Osteoblast (primary cell): Measurements from ENCODE around the gene ZNF384. TPM values are rescaled to one million over a fixed set of nuclear protein-coding genes. Genes with fewer than 3 reads are reported as not detected.

Source experiments
- DNase-seq: peaks from one replicate; pipeline ENCODE4 v3.0.0; 2011; ENCODE audit warnings: low spot score, mixed read lengths; ENCODE audit not compliant: insufficient read length; ENCODE audit errors: missing footprints
- H2AFZ ChIP-seq: 2 replicates; pipeline ENCODE4 v1.6.0; 2011; ENCODE audit warnings: mild to moderate bottlenecking, low read length
- H3K27ac ChIP-seq: 2 replicates; pipeline ENCODE4 v1.5.1; 2011; ENCODE audit warnings: mild to moderate bottlenecking, low read depth, low read length, moderate library complexity
- H3K27me3 ChIP-seq: 2 replicates; pipeline ENCODE4 v1.6.0; 2012; ENCODE audit warnings: mild to moderate bottlenecking, control low read depth, inconsistent platforms, low read length, moderate library complexity; ENCODE audit not compliant: insufficient read depth
- H3K36me3 ChIP-seq: 2 replicates; pipeline ENCODE4 v1.5.1; 2011; ENCODE audit warnings: mild to moderate bottlenecking, low read length, control low read depth, moderate library complexity; ENCODE audit not compliant: insufficient read depth
- H3K4me1 ChIP-seq: 2 replicates; pipeline ENCODE4 v1.5.1; 2011; ENCODE audit warnings: mild to moderate bottlenecking, low read length, control low read depth, moderate library complexity; ENCODE audit not compliant: insufficient read depth
- H3K4me2 ChIP-seq: 2 replicates; pipeline ENCODE4 v1.6.0; 2011; ENCODE audit warnings: mild to moderate bottlenecking, low read length; ENCODE audit not compliant: insufficient read depth
- H3K4me3 ChIP-seq: fragments of 200-600 bp; sonication (generic); 3 replicates; pipeline ENCODE4 v1.5.1; 2012; ENCODE audit warnings: mild to moderate bottlenecking, low read length, inconsistent platforms; ENCODE audit not compliant: insufficient read depth
- H3K79me2 ChIP-seq: 2 replicates; pipeline ENCODE4 v1.6.0; 2012; ENCODE audit warnings: mild to moderate bottlenecking, low read length, control low read depth, inconsistent platforms; ENCODE audit not compliant: insufficient read depth
- H3K9me3 ChIP-seq: 2 replicates; pipeline ENCODE4 v1.5.1; 2011; ENCODE audit warnings: low read depth, low read length, control low read depth
- H4K20me1 ChIP-seq: 2 replicates; pipeline ENCODE4 v1.6.0; 2012; ENCODE audit warnings: mild to moderate bottlenecking, low read length, control low read depth; ENCODE audit not compliant: insufficient read depth
- total RNA-seq: library from RNA; depleted of rRNA; stranded (reverse); fragments of >200 nt; gene quantifications from 2 replicates; pipeline ENCODE4 v1.2.3, GENCODE V29; 2012
- TF ChIP-seq, protein P1 (sequence below): IDR thresholded peaks from 2 replicates; pipeline ENCODE4 v1.5.1; 2011; ENCODE audit warnings: mild to moderate bottlenecking, low read depth, low read length, moderate library complexity; ENCODE audit errors: extremely low read depth

Gene ZNF384
- total RNA-seq, 1 donor, result 19.9 TPM

DNA sequence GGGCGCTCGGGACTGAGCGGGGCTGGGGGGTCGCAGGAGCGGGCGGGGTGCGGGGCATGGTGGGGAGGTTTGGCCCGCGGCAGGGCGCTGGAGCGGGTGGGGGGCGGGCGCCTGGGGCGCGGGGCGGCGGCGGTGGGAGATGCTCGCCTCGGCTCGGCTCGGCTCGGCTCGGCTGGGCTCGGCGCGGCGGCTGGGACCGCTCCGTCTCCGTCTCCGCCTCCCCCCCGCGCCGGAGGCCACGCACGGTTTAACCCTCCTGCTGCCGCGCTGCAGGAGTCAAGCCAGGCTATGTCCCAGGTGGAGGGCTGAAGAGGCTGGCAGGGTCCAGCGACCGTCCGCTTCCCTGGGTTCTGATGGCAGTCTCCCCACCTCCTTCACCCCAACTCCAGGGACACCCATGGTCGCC lies 11.5 kb upstream of the ZNF384 start, which contains the start of gene PIANP:
Gene PIANP (minus strand): TSS at position 170 of the 406 bp plus-strand sequence. CDS start 2,754 bp downstream, outside the sequence.
- Histone ChIP-seq H3K4me3 (peak within 1 kb of the TSS; percentile 66), H3K9me3 (no peaks in the 10 kb centered on the region), H3K27me3 (peaks cover 50% of the 10 kb centered on the region), H4K20me1 (no peaks in the 10 kb centered on the region), H3K79me2 (no peaks in the 10 kb centered on the region), H3K4me1 (peaks cover 5% of the 10 kb centered on the region), H3K27ac (no peak within 1 kb of the TSS), H3K36me3 (no peaks in the 10 kb centered on the region), H3K4me2 (peak within 1 kb of the TSS; percentile 76), H2AFZ (peak within 1 kb of the TSS; percentile 73)
- TF ChIP-seq, protein P1, sequence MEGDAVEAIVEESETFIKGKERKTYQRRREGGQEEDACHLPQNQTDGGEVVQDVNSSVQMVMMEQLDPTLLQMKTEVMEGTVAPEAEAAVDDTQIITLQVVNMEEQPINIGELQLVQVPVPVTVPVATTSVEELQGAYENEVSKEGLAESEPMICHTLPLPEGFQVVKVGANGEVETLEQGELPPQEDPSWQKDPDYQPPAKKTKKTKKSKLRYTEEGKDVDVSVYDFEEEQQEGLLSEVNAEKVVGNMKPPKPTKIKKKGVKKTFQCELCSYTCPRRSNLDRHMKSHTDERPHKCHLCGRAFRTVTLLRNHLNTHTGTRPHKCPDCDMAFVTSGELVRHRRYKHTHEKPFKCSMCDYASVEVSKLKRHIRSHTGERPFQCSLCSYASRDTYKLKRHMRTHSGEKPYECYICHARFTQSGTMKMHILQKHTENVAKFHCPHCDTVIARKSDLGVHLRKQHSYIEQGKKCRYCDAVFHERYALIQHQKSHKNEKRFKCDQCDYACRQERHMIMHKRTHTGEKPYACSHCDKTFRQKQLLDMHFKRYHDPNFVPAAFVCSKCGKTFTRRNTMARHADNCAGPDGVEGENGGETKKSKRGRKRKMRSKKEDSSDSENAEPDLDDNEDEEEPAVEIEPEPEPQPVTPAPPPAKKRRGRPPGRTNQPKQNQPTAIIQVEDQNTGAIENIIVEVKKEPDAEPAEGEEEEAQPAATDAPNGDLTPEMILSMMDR, result no peak
- peak; percentile 89 for DNase-seq

DNA sequence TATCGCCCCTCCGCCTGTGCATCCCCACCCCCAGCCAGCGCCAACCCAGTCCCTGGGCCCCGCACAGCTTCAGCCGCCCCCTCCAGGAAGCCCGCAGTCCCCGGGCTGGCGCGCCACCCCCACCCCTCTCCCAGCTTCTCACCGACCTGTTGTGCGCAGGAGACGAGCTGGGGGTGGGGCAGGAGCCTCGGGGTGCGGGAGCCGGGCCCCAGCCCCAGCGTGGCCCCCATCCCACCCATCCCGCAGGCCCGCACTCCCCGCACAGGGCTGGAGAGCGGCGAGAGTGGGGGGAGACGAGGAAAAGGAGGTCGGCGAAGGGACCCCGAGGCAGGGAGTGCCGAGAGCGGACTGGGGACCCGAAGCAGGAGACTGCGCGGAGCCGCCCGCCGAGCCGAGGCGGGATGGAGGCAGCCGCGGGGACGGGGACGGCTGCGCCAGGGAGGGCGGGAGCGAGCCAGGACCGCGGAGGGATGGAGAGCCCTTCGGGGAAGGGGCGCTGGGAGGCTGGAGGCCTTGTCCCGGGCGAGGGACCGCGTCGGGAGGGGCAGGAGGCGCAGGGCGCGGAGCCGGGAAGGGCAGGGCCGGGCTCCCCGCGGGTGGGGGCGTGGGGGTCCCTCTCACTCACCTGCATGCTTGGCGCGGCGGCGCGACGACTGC lies 10.9 kb upstream of the ZNF384 start:
- H3K9me3 ChIP-seq, result no peaks in the 10 kb centered on the region
- H2AFZ ChIP-seq, result peak overlapping the region; percentile 59
- H3K79me2 ChIP-seq, result no peaks in the 10 kb centered on the region
- peaks cover 50% of the 10 kb centered on the region for H3K27me3 ChIP-seq
- no peaks in the 10 kb centered on the region for H4K20me1 ChIP-seq
- TF ChIP-seq, protein P1, result no peak
- H3K4me3 ChIP-seq, result peak overlapping the region; percentile 66
- peak overlapping the region; percentile 76 for H3K4me2 ChIP-seq
- H3K27ac ChIP-seq, result no peak overlapping the region
- DNase-seq, result peak; percentile 87
- H3K36me3 ChIP-seq, result no peaks in the 10 kb centered on the region
- H3K4me1 ChIP-seq, result peaks cover 5% of the 10 kb centered on the region

DNA sequence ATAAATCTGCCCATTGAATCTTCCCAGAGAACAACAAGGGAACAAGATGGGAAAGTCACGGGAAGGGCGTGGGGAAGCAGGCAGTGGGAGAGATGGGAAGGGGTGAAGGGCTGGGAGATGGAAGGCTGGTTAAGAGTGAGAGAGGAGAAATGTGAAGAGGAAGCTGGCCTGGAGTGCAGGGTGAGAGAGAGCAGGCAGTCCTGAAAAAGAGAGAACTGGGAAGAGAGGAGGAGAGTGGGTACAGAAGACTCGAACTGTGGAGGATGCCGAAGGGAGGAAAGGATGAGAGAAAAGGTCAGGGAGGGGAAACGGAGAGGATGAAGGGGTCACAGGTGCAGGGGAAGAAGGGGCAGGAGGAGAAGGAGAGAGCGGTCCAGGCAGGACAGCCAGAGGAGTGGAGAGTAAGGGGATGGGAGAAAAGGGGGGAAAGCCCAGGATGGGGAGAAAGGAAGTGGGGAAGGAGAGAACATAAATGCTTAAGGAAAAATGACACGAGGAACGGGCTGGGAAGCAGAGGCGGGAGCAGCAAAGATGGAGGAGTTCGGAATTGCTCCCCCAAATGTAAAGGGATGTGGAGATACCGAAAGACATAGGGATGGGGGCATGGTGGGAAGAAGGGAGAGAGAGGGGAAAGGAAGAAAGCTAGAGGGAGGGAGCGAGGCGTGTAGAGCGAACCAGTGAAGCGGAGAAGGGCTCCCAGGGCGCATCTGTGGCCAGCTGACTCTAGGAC lies 10.2 kb upstream of the ZNF384 start:
- H3K4me3 ChIP-seq, result peak overlapping the region; percentile 66
- H2AFZ ChIP-seq, result peak overlapping the region; percentile 49
- peak overlapping the region; percentile 76 for H3K4me2 ChIP-seq
- no peaks in the 10 kb centered on the region for H3K79me2 ChIP-seq
- peaks cover 5% of the 10 kb centered on the region for H3K4me1 ChIP-seq
- H3K9me3 ChIP-seq, result no peaks in the 10 kb centered on the region
- H3K27ac ChIP-seq, result no peak overlapping the region
- TF ChIP-seq, protein P1, result no peak
- peak; percentile 69 for DNase-seq
- peaks cover 50% of the 10 kb centered on the region for H3K27me3 ChIP-seq
- no peaks in the 10 kb centered on the region for H4K20me1 ChIP-seq
- H3K36me3 ChIP-seq, result no peaks in the 10 kb centered on the region

DNA sequence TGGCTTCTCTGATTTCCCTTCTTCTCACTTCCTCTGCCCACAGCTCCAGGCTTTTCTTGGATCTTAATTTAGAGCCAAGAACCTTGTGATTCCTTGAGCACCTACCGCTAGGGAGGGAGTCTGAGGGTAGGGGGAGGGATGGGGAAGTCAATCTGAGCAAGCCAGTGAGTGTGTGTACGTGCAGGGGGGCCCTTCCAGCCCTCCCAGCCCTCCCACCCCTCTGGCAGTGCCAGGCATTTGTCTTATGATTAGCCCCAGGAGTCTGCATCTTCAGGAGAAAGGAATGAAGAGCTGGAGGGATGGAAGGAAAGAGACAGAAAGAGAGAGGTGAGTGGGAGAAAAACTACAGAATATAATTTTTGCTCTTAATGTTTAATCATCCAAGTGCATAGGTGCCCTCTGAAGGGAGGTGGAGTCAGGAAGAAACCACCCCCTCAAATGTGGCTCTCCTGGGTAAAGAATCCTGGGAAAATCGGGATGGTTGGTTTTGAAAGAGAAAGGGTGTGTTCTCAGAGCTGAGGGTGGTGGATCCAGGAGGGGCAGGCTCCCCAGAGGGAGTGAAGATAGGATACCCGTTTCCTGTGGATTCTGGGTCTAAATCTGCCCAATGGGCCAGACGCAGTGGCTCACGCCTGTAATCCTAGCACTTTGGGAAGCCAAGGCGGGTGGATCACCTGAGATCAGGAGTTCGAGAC lies 9.3 kb upstream of the ZNF384 start:
- TF ChIP-seq, protein P1, result no peak
- H3K36me3 ChIP-seq, result no peaks in the 10 kb centered on the region
- no peak overlapping the region for H2AFZ ChIP-seq
- no peak overlapping the region for H3K4me3 ChIP-seq
- peaks cover 45% of the 10 kb centered on the region for H3K27me3 ChIP-seq
- no peaks in the 10 kb centered on the region for H4K20me1 ChIP-seq
- H3K27ac ChIP-seq, result no peak overlapping the region
- H3K9me3 ChIP-seq, result no peaks in the 10 kb centered on the region
- no peak overlapping the region for H3K4me2 ChIP-seq
- peaks cover 5% of the 10 kb centered on the region for H3K4me1 ChIP-seq
- no peaks in the 10 kb centered on the region for H3K79me2 ChIP-seq
- peak; percentile 74 for DNase-seq
